Hepatocyte (in vitro differentiated cells): ENCODE results near the gene STN1.

Experiments used
- CTCF ChIP-seq: fragments of 200-600 bp; sonication (generic); IDR thresholded peaks from 2 replicates; pipeline ENCODE4 v1.5.1; 2016; ENCODE audit warnings: antibody characterized with exemption, mild to moderate bottlenecking; ENCODE audit not compliant: poor library complexity
- EZH2 ChIP-seq: fragments of 200-600 bp; sonication (generic); IDR thresholded peaks from 2 replicates; pipeline ENCODE4 v1.6.1; 2016; ENCODE audit warnings: antibody characterized with exemption, mild to moderate bottlenecking, borderline replicate concordance

- no peak for TF ChIP-seq CTCF
- TF ChIP-seq EZH2, result no peak
Measured at GRCh38 chr10:103932971-103933370, 15.0 kb upstream of the STN1 start.
